Stimulated activated CD4-positive, alpha-beta T cell treated with anti-CD3 and anti-CD28 coated beads, Interleukin-2, amount 100 ng/mL, for 24 hours (primary cell): ENCODE data around the gene CSF1.

Experiments
- DNase-seq, 2 donors: peaks; one replicate each; pipeline ENCODE4 v3.0.0-alpha.2; 2020

CSF1 gene

DNA sequence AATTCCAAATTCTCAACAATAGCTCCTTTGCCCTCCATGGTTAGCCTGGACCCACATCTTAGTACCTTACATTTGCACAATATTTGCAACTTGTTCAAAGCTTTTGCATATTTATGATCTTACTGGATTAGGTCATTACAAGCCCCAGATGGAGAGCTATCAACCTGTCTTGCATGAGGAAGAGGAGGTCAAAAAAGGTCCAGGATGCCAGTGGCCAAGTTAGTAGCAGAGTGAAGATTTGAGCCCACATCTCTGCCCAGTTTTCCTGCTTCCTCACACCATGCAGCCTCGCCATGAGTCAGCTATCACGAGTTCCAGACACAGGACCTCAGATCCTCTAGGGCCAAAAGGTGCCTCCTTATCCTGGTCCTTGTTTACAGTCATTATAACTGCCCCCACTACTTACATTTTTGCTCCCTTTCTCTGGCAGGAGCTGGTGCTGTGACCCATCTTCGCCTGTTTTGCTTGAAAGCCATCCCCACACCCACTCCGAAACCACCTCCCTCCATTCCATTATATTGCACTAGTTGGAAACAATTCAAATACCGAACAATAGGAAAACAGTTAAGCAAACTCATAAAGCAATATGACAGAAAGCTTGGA is 68.9 kb downstream of the CSF1 start:
- DNase-seq, result no peak
